Hypothalamus (tissue), 51 donors: Measurements from ENCODE around the gene MAML2.
A peak's percentile ranks its signal among the peaks of the same experiment; 100 is the strongest.

Experiments
- DNase-seq, 51 donors: peaks; one replicate each; lab custom pipeline; 2025; lab: John Stamatoyannopoulos, UW

Gene MAML2

DNA sequence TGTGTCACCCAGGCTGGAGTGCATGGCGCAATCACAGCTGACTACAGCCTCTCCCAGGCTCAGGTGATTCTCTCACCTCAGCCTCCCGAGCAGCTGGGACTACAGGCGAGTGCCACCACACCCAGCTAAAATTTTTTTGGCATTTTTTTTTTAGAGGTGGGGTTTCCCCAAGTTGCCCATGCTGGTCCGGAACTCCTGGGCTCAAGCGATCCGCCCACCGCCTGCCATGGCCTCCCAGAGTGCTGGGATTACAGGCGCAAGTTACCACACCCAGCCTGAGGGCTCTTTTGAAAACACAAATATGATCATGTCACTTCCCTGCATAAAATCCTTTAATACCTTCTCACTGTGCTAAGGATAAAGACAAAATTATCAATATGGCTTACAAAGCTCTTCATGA is 88.1 kb downstream of the MAML2 start:
- no peak for DNase-seq

DNA sequence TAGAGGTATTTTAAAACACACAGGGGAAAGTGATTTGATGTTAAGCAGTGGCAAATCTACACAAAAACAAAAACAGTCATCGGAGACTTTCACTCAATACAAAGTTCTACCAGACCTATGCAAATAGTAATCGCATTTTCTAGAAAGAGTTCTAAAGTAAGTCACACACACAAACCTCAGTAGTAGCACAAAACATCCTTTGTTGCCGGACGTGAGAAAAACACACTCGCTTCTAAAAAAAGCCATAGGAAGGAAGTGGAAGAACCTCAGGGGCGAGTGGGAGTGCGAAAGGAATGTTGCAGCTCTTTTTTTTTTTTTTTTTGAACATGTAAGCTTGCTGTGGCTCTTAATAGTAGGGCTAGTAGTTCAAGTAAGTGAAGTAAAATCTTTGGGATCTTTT is 88.9 kb downstream of the MAML2 start:
- DNase-seq = no peak

- peak in 1 of 51 donors; percentile 37 for DNase-seq
Observed at GRCh38 chr11:96246718-96247552, 96.1 kb downstream of the MAML2 start.

- peak in 50 of 51 donors; percentile 19 to 89 (median 74) for DNase-seq
Observed at GRCh38 chr11:96242971-96243647, 99.9 kb downstream of the MAML2 start.

GRCh38 chr11:96242191-96242847 is 100.7 kb downstream of the MAML2 start:
- no peak for DNase-seq

- no peak for DNase-seq
Observed at GRCh38 chr11:96241331-96241841, 101.6 kb downstream of the MAML2 start.

GRCh38 chr11:96238563-96239135 is 104.3 kb downstream of the MAML2 start:
- DNase-seq = no peak

- DNase-seq = no peak
Observed at GRCh38 chr11:96237766-96238266, 105.2 kb downstream of the MAML2 start.

GRCh38 chr11:96235751-96236150 is 107.2 kb downstream of the MAML2 start:
- DNase-seq = no peak

DNA sequence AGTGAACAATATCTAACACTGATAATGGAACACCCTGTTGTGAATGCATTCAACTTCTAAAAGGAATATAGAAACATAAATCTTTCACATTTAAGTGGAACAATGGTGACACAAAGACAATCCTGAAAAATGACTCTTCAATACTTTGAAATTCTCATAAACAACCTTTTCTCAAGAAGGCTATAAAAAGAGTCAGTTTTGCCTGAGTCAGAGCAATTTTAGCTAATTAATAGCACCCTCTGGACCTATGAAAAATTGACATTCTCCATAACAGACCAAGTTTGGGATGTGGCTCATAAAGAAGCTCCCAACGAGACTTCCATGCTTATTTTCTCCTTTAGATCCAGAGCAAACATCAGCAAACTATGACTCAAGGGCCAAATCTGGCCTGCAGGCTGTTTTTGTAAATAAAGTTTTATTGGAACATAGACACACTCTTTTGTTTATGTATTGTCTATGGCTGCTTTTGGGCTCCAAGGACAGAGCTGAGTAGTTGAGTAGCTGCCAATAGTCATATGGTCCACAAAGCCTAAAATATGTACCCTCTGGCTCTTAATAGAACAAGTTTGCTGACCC is 108.0 kb downstream of the MAML2 start:
- DNase-seq = no peak

- DNase-seq = no peak
Observed at GRCh38 chr11:96232132-96232531, 110.9 kb downstream of the MAML2 start.

GRCh38 chr11:96230686-96231085 is 112.3 kb downstream of the MAML2 start:
- no peak for DNase-seq

DNA sequence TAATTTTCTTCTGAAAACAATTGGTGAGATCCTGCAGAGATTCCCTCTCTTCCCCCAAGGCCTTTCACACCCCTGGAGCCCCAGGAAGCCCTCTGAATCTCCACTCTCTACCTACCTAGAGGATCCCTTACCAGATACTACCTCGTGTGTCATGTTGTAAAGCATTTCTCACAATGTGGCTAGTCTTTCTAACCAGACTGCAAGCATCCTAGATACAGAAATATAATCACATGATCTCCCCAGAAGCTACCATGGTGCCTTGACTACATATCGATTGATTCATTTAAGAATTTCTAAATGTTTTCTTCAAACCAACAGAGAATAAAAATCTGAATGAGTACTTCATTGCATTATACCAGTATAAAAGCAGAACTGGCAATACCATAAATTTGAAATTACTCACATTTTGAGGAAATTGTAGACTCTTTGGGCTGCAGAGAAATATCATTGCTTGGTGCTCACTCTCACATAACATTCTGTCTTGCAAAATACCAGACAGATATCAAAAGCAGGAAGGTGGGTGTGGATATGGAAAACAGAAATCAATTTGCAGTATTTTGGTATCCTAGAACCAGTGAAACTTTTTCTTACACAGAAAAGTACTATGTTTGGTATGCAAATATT is 113.5 kb downstream of the MAML2 start:
- no peak for DNase-seq

- no peak for DNase-seq
Observed at GRCh38 chr11:96228910-96229309, 114.1 kb downstream of the MAML2 start.

GRCh38 chr11:96228473-96228891 is 114.5 kb downstream of the MAML2 start:
- peak in 1 of 51 donors; percentile 20 for DNase-seq

GRCh38 chr11:96227244-96227643 is 115.8 kb downstream of the MAML2 start:
- DNase-seq = no peak

DNA sequence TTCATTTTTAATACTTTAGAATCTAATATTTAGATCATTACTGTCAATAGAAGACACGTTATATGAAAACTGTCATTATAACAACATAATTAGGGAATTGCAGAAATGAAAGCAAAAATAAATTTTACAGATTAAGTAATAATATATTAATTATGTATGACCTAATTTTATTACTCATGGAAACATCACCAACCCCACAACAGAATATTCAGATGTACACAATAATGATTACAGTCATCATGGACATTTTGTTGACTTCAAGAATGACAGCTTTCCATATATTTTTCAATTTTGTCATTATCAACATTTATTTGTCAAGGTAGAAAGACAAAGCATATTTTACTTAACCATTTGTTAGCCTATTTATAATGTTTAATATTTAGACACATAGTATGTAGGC is 119.9 kb downstream of the MAML2 start:
- no peak for DNase-seq

GRCh38 chr11:96222102-96222501 is 120.9 kb downstream of the MAML2 start:
- DNase-seq = no peak

DNA sequence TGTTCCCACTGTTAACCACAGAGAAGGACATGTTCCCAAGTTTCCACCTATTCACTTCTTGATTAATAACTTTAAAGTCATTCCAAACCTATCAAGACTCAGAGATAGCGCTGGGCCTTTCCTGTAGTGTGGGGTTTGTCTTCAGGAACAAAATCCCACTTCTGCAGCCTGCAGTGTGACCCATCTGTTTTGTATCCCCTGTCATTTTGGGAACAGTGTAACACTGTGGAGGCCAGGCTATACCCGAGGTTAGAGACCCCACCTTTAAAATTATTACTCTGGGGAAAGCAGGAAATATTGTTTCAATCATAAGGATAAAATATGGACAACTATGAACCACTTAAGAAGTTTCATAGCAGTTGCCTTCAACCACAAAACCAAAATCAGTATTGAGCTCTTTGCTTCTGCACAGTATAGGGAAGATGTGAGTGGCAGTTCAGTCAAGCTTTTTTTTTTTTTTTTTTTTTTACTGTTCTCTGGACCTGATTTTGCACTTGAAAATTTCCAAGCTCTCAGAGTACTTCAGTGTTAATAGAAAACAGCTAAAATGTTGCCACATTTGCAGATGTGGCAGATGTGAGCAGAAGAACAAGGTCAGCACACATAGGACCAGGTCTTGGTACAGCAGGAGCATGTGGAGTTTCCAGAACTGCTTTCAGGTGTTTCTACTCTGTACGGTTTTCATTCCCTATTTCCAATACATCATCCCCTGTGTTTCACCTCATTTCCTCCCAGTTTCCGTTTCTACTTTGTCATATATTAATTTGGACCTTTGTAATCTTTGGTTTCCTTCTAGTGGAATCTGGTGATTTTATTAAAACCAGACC is 121.5 kb downstream of the MAML2 start:
- DNase-seq = no peak
